ENCODE results near the gene PPP1R14C.

GRCh38 chr6:150227281-150227680 lies 84.4 kb downstream of the PPP1R14C start:
- TF ChIP-seq, protein P1, sequence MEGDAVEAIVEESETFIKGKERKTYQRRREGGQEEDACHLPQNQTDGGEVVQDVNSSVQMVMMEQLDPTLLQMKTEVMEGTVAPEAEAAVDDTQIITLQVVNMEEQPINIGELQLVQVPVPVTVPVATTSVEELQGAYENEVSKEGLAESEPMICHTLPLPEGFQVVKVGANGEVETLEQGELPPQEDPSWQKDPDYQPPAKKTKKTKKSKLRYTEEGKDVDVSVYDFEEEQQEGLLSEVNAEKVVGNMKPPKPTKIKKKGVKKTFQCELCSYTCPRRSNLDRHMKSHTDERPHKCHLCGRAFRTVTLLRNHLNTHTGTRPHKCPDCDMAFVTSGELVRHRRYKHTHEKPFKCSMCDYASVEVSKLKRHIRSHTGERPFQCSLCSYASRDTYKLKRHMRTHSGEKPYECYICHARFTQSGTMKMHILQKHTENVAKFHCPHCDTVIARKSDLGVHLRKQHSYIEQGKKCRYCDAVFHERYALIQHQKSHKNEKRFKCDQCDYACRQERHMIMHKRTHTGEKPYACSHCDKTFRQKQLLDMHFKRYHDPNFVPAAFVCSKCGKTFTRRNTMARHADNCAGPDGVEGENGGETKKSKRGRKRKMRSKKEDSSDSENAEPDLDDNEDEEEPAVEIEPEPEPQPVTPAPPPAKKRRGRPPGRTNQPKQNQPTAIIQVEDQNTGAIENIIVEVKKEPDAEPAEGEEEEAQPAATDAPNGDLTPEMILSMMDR (IDR thresholded peaks at IDR 0.05), result no peak
- TF ChIP-seq POLR2AphosphoS5 (IDR thresholded peaks at IDR 0.05), result no peak

Data from breast epithelium (tissue), 3 donors.